Measurements from ENCODE around the gene COL12A1. TPM values are rescaled to one million over a fixed set of nuclear protein-coding genes. Genes with fewer than 3 reads are reported as not detected.

COL12A1 gene
- total and polyA plus RNA-seq, 2 donors (not counting 1 experiment from before 2014, with no cell fraction given), result 1,023 to 1,075 TPM

DNA sequence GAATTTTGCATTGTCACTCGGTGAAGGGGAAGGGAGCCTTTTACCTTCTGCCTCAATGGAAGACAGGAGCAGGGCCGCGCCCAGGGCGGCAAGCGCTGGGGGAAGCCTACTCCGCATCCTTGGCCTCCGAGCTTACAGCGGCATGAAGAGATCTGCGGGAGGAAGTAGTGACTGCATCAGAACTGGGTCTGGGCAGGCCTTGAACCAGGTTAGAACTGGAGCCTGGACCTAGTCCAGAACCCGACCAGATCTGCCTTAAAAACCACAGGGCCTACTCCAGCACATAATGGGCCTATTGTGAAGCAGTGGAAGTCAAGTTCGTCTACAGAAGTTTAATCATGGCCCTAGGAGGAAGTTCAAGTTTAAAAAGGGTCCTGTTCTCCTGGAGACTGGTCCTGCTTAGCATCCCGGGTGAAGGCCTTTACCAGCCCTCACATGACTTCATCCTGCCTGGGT, 3.1 kb downstream of the COL12A1 start:
- no peak overlapping the region for H3K9ac ChIP-seq (ENCODE audit: insufficient read depth, low read length)

DNA sequence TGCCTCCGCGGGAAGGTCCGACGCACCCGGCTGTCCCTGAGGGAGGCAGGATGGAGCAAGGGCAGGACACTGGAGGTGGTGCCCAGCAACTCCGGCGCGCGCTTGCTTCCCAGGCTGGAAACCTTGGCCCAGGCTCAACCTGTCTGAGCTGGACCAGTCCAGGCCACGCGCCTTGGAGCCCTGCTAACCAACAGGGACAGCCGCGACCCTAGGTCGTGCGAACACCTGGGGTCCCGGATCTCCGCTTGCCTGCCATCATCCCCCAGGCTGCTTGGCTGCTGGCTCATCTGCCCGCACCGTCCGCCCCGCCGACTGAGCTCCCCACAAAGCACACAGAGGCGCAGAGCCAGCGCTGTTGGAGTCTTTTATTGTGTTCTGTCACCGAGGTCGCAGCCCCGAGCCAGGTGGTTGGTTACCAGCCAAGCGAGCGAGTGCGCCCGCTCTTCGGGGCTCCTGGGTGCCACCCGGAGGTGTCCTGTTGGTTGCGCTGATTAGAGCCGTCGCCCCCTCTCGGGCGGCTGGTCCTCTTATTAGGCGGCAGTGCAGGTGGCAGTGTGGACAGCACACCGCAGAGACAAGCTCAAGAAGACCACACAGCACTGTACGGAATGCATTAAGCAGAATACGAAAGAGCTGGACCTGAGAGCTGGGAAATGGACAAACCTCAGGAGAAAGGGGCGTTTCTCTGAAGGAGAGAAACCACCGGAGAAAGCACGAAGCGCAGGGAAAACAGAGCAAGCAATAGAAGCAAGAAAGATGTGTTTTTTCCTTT, 3.8 kb downstream of the COL12A1 start:
- H3K9ac ChIP-seq (ENCODE audit: insufficient read depth, low read length), result peak overlapping the region; percentile 38
- H3K4me2 ChIP-seq (ENCODE audit: extremely low read depth, insufficient read depth, low read length), result peak overlapping the region; percentile 86
- H2AFZ ChIP-seq (ENCODE audit: low read length), result no peak overlapping the region
- TF ChIP-seq, protein P1, sequence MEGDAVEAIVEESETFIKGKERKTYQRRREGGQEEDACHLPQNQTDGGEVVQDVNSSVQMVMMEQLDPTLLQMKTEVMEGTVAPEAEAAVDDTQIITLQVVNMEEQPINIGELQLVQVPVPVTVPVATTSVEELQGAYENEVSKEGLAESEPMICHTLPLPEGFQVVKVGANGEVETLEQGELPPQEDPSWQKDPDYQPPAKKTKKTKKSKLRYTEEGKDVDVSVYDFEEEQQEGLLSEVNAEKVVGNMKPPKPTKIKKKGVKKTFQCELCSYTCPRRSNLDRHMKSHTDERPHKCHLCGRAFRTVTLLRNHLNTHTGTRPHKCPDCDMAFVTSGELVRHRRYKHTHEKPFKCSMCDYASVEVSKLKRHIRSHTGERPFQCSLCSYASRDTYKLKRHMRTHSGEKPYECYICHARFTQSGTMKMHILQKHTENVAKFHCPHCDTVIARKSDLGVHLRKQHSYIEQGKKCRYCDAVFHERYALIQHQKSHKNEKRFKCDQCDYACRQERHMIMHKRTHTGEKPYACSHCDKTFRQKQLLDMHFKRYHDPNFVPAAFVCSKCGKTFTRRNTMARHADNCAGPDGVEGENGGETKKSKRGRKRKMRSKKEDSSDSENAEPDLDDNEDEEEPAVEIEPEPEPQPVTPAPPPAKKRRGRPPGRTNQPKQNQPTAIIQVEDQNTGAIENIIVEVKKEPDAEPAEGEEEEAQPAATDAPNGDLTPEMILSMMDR (conservative IDR thresholded peaks at IDR 0.05 in 1 of 2, IDR thresholded peaks at IDR 0.05 in 1 of 2; ENCODE audit: low read depth in 1 of 2, low read length in 2 of 2), result peak in 1 of 2 donors; percentile 0
- no peak for TF ChIP-seq EZH2 (IDR thresholded peaks at IDR 0.05; ENCODE audit: low read length, missing control alignments)
- DNase-seq (ENCODE audit: low read depth in 2 of 2), result peak; percentile 41 to 62
- peak overlapping the region; percentile 69 to 100 (median 90) for H3K4me3 ChIP-seq (replicated peaks in 1 of 4; ENCODE audit: control extremely low read depth in 1 of 4, insufficient read depth in 1 of 4, low read depth in 3 of 4, low read length in 4 of 4)
- peaks cover 7% of the 10 kb centered on the region for H3K4me1 ChIP-seq (ENCODE audit: control insufficient read depth, extremely low read depth, insufficient read depth, low read length)
- peaks cover 9% of the 10 kb centered on the region for H3K36me3 ChIP-seq (ENCODE audit: control insufficient read depth, insufficient read depth, low read length)
- peak overlapping the region; percentile 99 for H3K27ac ChIP-seq (ENCODE audit: insufficient read depth, low read length)
- H4K20me1 ChIP-seq (ENCODE audit: control insufficient read depth, extremely low read depth, insufficient read depth, low read length), result no peaks in the 10 kb centered on the region
- H3K27me3 ChIP-seq (ENCODE audit: control insufficient read depth, insufficient read depth, low read length), result no peaks in the 10 kb centered on the region
- no peaks in the 10 kb centered on the region for H3K9me3 ChIP-seq (ENCODE audit: control insufficient read depth, insufficient read depth, low read depth, low read length)
- H3K79me2 ChIP-seq (ENCODE audit: control insufficient read depth, insufficient read depth, low read length), result peaks cover 84% of the 10 kb centered on the region

More for the DNA sequence above, 3.1 kb downstream of the COL12A1 start:
- H2AFZ ChIP-seq (ENCODE audit: low read length), result no peak overlapping the region
- peaks cover 7% of the 10 kb centered on the region for H3K4me1 ChIP-seq (ENCODE audit: control insufficient read depth, extremely low read depth, insufficient read depth, low read length)
- peak; percentile 40 to 68 for DNase-seq (ENCODE audit: low read depth in 2 of 2)
- peaks cover 79% of the 10 kb centered on the region for H3K79me2 ChIP-seq (ENCODE audit: control insufficient read depth, insufficient read depth, low read length)
- H3K36me3 ChIP-seq (ENCODE audit: control insufficient read depth, insufficient read depth, low read length), result peaks cover 9% of the 10 kb centered on the region
- H3K27me3 ChIP-seq (ENCODE audit: control insufficient read depth, insufficient read depth, low read length), result no peaks in the 10 kb centered on the region
- H3K4me3 ChIP-seq (replicated peaks in 1 of 4; ENCODE audit: control extremely low read depth in 1 of 4, insufficient read depth in 1 of 4, low read depth in 3 of 4, low read length in 4 of 4), result peak overlapping the region; percentile 69 to 100 (median 90)
- no peaks in the 10 kb centered on the region for H4K20me1 ChIP-seq (ENCODE audit: control insufficient read depth, extremely low read depth, insufficient read depth, low read length)
- H3K4me2 ChIP-seq (ENCODE audit: extremely low read depth, insufficient read depth, low read length), result peak overlapping the region; percentile 86
- peak overlapping the region; percentile 99 for H3K27ac ChIP-seq (ENCODE audit: insufficient read depth, low read length)
- TF ChIP-seq, protein P1 (conservative IDR thresholded peaks at IDR 0.05 in 1 of 2, IDR thresholded peaks at IDR 0.05 in 1 of 2; ENCODE audit: low read depth in 1 of 2, low read length in 2 of 2), result no peak
- TF ChIP-seq EZH2 (IDR thresholded peaks at IDR 0.05; ENCODE audit: low read length, missing control alignments), result no peak
- H3K9me3 ChIP-seq (ENCODE audit: control insufficient read depth, insufficient read depth, low read depth, low read length), result no peaks in the 10 kb centered on the region

DNA sequence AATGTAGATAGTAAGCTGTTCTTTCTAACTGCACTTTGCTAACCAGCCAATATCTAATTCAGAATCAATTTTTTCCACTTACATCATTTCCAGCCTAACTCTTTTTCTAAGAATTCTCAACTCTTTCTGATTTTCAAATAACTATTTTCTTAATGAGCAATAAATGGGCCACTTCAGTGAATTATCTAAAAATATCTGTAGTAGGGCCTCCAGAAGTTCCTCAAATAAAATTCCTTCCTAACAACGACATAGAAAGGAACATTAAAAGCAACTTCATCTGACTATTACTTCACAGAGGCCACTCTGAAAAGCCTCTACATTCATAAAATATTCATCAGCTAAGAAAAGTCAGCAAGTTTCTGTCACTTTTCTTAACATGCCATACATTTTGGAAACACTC, 4.8 kb downstream of the COL12A1 start:
- Histone ChIP-seq H2AFZ (ENCODE audit: low read length) (no peak overlapping the region), H3K4me3 (replicated peaks in 1 of 4; ENCODE audit: control extremely low read depth in 1 of 4, insufficient read depth in 1 of 4, low read depth in 3 of 4, low read length in 4 of 4) (peak overlapping the region in 2 of 4 experiments; percentile 69 to 87), H3K4me1 (ENCODE audit: control insufficient read depth, extremely low read depth, insufficient read depth, low read length) (peaks cover 7% of the 10 kb centered on the region), H4K20me1 (ENCODE audit: control insufficient read depth, extremely low read depth, insufficient read depth, low read length) (no peaks in the 10 kb centered on the region), H3K27ac (ENCODE audit: insufficient read depth, low read length) (no peak overlapping the region), H3K9me3 (ENCODE audit: control insufficient read depth, insufficient read depth, low read depth, low read length) (no peaks in the 10 kb centered on the region), H3K9ac (ENCODE audit: insufficient read depth, low read length) (no peak overlapping the region), H3K36me3 (ENCODE audit: control insufficient read depth, insufficient read depth, low read length) (peaks cover 9% of the 10 kb centered on the region), H3K79me2 (ENCODE audit: control insufficient read depth, insufficient read depth, low read length) (peaks cover 86% of the 10 kb centered on the region), H3K27me3 (ENCODE audit: control insufficient read depth, insufficient read depth, low read length) (no peaks in the 10 kb centered on the region), H3K4me2 (ENCODE audit: extremely low read depth, insufficient read depth, low read length) (peak overlapping the region; percentile 86)
- DNase-seq (ENCODE audit: low read depth in 2 of 2), result peak in 1 of 2 donors; percentile 46
- no peak for TF ChIP-seq EZH2 (IDR thresholded peaks at IDR 0.05; ENCODE audit: low read length, missing control alignments)
- TF ChIP-seq, protein P1 (conservative IDR thresholded peaks at IDR 0.05 in 1 of 2, IDR thresholded peaks at IDR 0.05 in 1 of 2; ENCODE audit: low read depth in 1 of 2, low read length in 2 of 2), result no peak
